ENCODE data around the gene GRM5.

GRM5 gene

DNA sequence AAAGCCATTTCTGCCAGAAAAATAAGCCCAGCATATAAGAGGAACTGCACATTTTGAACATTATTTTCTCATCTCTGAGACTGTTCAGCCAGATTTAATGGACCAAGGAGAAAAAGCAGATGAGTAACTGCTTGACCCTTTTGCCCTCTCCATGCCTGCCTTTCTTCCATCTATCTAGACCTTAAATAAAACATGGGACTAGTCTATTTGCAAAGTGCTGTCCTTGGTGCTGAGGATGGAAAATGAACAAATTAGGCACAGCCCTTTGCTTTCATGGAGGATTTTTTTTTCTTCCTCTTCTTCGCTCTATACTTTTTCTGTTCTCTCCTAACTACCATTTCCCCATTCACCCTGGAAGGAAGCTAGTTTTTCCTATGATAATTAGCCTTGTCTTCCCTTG, 361.3 kb downstream of the GRM5 start:
- no peak for DNase-seq (ENCODE audit: low read depth, low spot score)

DNA sequence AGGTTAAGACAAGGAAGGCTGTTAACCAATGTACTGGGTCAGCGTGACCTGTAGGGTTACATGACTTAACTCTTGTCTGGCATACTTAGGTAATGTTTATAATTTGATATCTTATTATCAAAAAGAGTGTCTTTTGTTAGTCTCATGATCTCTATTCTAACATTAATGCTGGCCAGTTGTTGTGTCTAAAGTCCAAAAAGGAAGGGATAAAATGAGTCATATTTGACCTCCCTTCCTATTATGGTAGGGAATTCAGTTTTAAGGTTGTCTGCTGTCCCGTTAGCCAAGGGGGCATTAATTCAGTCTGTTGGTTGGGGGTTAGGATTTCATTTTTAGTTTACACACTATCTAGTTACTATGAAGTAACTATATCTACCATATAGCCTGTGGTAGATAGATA, 364.0 kb downstream of the GRM5 start:
- no peak for DNase-seq (ENCODE audit: low read depth, low spot score)

DNA sequence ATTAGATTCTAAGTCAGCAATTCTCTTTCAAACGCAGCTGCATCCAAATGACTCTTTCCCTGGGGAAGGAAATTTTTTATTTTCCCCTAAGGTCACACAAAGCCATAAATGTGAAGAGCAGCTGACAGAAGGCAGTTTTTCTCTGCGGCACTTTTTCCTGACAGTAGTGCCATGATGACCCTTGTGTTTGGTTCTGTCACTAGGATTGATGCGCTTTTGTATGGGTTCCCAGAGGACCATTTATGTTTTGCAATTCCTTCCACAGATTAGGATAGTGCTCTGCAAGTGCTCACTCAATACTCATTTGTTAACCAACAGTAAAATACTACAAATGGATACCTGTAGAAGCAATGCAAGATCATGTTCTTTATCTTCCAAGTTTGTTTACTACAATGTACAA, 368.6 kb downstream of the GRM5 start:
- no peak for DNase-seq (ENCODE audit: low read depth, low spot score)

DNA sequence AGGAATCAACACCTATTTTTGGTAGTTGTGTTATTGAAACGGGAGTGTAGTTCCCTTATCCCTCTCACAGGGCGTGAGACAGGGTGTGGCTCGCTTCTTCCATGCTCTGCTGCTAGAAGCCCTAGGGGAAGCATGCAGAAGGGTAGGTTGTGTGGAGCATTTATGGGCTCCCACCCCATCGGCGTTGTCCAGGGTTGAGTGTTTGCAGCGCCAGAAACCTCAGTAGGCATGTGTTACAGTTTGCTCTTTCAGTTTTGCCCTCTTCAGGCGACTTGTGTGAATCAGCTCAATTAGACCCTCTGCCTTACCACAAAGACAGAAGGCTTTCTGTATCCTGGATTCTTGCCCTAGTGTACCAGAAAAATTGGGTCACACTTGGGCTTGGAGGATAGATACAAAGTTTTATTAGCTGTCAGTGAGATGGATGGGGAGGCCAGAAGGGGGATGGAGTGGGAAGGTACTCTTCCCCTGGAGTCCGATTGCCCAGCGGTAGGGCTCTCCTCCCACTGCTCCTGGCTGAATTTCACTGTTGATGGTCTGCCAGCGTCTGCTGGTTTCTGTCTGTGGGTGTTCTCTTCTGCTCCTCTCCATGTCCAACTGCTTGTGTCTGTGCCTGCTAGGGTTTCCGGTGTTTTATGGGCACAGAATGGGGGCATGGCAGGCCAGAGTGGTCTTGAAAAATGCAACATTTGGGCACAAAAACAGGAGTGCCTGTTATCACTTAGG, 369.9 kb downstream of the GRM5 start:
- no peak for DNase-seq (ENCODE audit: low read depth, low spot score)

DNA sequence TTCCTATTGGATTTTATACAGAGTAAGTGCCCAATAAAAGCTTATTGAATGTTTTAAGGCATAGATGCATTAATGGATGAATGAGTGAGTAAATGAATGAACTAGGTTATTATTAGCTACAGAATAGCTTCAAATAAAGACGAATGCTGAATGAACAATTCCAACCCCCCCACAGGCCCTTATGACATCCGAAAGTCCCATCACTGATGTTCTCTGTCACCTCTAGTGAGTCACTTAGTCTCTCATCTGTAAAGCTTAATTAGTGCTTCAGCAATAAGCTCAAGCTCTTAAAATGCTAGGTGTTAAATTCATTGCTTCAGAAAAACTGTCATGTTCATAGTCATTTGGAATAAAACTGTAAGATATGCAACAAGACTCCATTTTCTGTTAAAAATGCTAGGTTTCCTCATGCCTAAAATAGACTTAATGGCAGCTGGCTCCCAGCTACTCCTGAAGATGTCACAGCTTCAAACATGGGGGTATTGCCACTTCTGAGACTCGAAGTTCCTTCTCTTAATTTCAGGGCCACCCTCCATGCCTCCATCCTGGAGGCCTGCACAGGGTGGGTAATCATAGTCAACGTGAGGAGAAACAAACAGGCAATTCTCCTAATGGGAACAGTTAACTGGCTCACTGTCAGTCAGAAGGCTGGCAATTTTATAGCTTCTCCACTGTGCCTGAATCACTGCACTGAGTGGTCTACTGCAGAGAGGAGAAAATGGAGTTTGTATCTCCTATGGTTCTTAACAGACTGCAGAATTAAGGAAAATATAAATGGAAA, 373.3 kb downstream of the GRM5 start:
- DNase-seq (ENCODE audit: low read depth, low spot score) = no peak

DNA sequence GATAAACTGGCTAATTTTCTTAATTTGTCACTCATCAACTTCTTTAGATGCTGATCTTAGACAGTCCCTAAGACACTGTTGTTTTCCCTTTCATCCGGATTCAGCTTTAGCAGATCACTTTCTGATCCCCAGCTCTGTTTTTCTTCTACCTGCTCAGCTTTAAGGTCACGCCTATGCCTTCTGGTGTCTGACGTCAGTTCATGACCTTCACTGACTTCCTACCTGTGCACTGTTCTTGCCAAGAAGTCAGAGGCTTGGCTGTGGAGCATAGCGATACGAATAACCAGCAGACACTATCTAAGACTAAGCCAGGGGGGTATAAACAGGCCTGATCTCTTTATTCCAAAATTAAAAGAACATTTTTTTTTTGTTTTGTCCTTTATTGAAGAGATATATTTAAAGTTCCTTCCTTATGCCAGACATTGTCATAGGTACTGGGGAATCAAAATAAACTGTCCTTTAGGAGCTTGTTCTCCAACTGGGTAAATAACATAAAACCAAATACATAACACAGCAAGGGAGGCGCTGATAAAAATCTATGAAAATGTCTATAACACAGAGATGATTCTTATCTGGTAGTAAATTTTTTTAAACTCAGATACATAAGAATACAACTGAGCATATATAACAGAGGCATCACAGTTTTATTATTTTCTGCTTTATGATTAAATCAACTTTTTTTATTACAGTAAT, 376.1 kb downstream of the GRM5 start:
- DNase-seq (ENCODE audit: low read depth, low spot score) = no peak

DNA sequence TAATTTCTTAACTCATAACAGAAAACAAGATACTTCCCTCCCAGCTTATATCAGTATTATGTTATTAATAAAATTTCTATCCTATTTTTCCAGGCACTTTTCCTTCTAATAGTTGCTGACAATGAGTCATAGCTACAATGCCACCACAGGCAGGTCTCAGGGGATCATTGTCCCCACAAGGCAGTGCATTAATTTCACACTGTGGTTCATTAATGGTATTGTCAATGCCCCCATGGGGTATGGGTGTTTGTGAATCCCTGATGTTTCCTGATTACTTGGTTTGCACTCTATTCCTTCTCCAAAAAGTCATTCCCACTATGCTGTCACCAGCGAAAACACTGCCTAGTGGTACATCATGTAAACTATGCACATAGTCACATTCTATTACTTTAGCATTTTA, 382.8 kb downstream of the GRM5 start:
- no peak for DNase-seq (ENCODE audit: low read depth, low spot score)

DNA sequence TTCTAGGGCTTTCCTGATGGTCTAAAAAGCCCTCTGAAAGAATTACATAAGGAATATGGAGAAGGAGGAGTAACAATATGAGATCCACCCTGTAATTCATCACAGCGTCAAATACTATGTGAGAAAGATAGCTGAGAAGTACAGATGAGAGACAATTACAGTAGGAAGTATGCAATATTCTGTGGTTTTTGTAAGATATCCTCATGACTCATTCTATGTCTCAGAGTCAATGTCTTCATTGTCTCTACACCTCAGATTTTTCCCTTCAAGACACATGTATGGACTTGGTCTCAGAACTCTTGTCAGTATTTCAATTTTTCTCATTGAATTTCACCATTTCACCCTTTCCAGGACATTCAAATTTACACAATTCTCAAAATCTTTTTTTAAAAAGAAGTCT, 385.0 kb downstream of the GRM5 start:
- no peak for DNase-seq (ENCODE audit: low read depth, low spot score)

DNA sequence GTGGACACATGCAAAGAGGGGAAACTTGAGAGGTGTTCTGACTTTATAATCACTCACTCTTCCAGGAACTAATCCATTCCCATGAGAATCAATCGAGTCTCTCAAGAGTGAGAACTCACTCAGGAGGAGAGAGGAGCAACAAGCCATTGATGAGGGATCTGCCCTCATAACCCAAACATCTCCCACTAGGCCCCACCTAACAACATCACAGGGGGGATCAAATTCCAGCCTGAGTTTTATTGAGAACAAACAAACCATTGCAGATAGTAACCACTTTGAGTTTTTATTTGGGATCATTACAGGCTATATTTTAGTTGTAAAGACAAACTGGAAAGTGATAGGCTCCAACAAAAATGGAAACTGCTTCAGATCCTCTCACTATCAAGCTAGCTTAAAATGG, 399.4 kb downstream of the GRM5 start:
- no peak for DNase-seq (ENCODE audit: low read depth, low spot score)

DNA sequence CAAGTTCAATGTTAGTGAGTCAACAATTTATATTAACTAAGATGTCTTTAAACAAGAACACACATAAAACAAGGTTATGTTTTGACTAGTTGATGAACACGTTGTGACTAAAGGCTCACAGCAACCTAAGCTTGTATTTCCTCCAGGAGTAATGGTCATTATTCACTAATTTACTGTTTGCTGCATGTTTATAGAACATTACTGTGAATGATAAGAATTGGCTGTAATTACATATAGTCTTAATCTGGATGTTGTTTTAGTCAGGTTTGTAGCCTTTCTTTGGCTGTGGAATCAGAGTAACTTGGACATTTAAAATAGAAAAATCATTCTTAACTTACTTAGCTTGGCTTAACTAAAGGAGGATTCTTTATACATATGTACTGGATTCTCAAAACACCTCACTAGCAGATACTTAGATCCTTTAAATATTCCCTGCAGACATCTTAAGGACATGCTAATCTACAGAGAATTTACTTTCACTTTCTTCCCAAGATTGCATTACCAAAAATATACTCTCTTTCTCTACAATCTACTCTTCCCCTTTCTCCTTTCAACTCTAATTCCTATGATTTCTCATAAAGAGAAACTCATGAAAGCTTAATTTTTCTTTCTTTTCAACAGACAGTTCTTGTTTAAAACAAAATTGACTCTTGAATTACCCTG, 408.6 kb downstream of the GRM5 start:
- no peak for DNase-seq (ENCODE audit: low read depth, low spot score)

DNA sequence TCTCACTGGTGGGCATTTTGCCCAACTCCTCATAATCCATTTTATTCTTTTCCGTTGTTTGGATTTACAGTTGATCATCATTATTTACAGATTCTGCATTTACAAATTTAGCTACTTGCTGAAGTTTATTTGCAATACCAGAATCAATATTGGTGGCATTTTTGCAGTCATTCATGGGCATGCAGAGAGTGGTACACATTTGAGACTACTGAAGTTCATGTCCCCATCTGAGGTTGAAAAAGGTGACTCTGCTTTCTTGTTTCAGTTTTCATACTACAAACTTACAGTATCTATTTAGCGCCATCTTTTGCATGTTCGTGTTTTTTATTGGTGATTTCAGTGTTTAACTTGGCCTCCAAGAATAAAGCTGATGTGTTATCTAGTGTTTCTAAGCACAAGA, 409.5 kb downstream of the GRM5 start:
- no peak for DNase-seq (ENCODE audit: low read depth, low spot score)

DNA sequence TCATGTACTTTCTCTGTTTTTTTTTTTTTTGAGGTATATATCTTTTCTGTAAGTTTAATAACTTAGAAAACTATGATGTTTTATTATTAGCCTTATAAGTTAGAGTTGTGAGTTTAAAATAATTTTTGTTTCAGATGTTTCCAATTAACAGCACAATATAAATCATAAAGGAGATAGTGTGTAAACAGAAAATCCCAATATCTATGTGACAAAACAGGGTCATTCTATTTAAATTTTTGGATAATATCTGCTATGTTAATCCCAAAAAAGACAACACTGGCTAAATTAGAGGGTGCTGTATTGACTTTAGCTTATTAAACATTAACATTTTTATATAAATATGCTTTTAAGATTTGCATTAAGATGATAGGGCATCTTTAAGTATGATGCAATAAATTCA, 410.1 kb downstream of the GRM5 start:
- DNase-seq (ENCODE audit: low read depth, low spot score) = no peak

DNA sequence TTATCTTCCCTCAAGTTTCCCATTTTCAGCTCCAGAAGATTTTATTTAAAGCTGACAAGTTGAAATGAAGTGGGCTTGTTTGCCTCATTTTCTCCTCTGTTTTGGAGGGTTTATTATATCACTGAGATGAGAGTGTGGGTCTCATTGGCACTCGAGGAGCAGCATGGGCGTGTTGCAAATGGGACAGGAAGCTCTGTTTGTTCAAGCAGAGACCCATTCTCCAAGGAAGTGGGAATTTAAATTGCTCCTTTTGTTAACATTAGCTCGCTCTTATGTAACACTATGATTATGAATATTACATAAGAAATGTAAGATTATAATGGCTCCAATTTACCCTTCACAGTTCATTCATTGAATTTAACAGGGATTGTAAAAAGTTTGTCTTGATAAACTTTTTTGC, 410.6 kb downstream of the GRM5 start:
- DNase-seq (ENCODE audit: low read depth, low spot score) = no peak

DNA sequence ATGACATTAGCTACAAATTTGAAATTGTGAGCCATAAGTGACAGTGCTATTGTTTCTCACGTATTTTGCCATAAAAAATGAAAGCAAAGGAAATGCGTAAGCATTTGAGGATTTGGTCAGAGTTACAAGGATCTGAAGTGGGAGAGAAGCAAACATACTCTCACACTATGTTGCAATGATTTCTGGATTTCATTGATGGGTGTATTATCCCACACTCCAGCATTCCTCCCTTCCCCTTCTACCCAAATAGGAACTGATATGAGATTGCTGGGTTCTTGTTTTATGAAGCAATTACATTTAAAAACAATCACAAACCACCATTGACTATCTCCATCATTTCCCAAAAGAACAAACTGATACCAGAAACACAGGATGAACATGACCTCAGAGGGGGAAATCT, 414.2 kb downstream of the GRM5 start:
- no peak for DNase-seq (ENCODE audit: low read depth, low spot score)

DNA sequence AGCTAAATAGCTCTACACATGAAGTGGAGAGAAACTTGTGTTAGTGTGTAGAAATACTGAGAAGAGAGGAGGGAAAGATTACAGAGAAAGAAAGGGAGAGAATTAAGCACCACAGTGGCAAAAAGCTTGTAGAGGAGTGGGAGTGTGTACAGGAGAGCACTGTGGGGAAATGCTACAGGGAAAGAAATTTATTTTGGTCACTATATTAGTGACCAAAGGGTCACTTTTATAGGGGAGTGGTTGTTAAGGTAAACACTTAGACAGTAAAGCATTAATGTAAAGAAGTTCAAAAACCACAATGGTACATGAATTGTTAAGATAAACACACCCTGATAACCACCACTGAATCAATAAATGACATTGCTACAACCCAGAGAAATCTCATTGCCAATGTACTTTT, 421.1 kb downstream of the GRM5 start:
- DNase-seq (ENCODE audit: low read depth, low spot score) = no peak

DNA sequence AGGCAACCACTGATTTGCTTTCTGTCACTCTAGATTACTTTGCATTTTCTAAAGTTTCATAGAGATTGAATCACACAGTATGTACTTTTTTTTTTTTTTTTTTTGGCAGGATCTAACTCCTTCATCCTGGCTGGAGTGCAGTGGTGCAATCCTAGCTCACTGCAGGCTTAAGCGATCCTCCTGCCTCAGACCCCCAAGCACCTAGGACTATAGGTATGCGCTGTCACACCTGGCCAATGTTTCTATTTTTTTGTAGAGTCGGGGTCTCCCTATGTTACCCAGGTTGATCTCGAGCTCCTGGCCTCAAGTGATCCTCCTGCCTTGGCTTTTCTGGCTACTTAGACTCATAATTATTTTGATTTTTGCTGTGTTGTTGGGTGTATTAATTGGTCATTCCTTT, 433.6 kb downstream of the GRM5 start:
- DNase-seq (ENCODE audit: low read depth, low spot score) = no peak

DNA sequence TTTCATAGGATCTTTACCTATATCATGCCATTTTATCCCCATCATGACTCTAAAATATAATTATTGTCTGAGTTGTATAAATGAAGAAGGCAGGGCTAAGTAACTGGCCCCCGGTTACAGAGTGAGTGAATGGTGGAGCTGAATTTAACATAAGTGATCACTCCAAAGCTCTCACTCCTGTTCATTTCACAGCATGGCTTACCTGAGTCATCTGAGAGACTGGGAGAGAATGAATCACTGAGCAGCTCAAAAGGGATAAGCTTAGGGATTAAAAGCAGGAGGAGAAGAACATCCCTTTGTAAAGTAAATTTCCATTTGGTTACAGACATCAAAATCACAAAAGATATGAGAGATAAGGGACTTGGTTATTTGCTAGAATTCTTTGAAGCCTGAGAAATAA, 434.3 kb downstream of the GRM5 start:
- no peak for DNase-seq (ENCODE audit: low read depth, low spot score)

DNA sequence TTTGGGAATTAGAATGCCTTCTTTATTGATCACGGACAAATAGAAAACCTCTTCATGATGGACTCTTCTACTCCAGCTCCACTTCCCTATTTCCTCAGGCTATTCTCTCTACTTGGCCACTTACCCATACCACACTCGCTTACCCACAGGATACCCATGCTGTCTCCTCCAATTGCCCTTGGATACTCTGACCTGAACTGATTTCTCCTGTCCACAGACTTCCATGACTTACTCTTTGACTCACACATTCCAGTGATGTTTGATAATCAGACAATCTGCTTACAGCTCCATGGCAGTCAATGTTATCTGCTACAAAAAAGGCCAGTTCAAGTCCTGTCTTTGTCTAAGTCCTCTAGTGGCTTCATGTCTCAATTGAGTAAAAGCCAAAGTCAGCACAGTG, 436.3 kb downstream of the GRM5 start:
- no peak for DNase-seq (ENCODE audit: low read depth, low spot score)

DNA sequence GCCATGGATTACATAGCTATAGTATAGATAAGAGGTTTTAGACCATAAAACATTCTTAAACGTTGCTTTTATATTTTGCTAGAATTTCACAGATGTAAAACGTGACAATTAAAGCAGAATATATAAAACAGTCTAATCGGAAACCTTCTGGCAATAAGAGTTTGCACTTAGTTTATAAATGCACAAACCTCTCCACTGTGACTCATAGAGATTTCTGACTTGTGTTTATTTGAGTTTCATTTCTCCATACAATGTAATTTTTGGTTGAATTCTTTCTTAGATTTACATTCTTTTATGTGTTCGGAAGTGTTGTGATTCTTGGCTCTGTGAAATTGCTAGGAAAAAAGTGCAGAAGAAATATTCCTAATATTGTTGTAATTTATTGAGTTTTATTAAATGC, 439.6 kb downstream of the GRM5 start:
- no peak for DNase-seq (ENCODE audit: low read depth, low spot score)

DNA sequence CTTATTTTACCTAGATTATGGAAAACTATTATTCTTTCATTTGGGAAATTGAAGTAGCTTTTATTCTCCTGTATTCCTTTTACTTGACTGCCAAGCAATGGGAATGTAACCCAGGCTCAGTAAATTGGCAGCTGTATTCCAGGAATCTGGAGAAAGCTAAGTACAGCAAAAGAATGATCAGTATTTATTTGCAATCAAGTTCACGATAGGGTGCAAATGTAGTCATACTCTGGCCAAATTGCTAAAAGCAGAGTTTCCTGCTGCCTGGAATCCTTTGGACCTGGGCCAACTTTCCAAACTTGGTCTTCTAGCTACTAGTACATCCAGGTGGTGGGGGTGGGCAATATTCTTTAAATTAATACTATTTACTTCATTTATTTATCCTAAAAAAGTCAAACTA, 442.3 kb downstream of the GRM5 start:
- DNase-seq (ENCODE audit: low read depth, low spot score) = no peak

DNA sequence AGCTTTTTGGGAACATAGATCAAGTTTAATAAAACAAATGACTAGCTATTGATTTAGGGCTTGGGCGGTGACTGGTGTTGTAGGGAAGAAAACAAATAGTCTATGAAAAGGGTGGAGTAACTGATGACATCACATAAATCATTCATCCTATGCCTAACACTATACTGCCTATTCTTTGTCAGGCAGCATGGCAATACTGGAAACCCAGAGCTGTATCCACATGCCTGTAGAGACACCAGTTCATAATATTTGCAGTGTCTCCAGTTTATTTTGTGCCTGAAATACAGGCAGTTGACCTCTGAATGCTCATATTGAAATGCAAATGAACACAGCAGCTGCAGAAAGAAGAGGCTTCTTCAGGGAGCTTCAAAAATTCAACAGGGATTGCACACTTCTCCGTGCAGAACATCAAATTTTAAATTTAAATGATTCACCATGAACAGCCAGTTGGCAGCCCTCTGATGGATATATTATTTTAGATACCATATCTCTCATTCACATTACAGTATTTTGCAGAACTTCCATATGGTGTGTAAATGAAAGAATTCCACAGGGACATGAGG, 445.1 kb downstream of the GRM5 start:
- DNase-seq (ENCODE audit: low read depth, low spot score) = no peak
